Prostate gland (tissue), 2 donors: ENCODE measurements around the gene GABRG3.

Experiments used
- CTCF ChIP-seq, 4 experiments: fragments of 200-600 bp in 2 of 4; fragments of 450-650 bp in 2 of 4; sonication (generic) in 2 of 4; IDR thresholded peaks; 1 replicate in 3 of 4; 2 replicates in 1 of 4; pipeline ENCODE4 v1.5.1; 2016 to 2019; ENCODE audit warnings: antibody characterized with exemption in 4 of 4, mild to moderate bottlenecking in 2 of 4, moderate library complexity in 2 of 4
- POLR2A ChIP-seq: fragments of 450-650 bp; IDR thresholded peaks from one replicate; pipeline ENCODE4 v1.6.1; 2016; ENCODE audit warnings: antibody characterized with exemption, mild to moderate bottlenecking

GRCh38 chr15:27412415-27412814 is 441.4 kb downstream of the GABRG3 start:
- TF ChIP-seq CTCF (IDR thresholded peaks at IDR 0.05) (no peak), POLR2A (no peak)
